Liver (tissue), 9 donors: ENCODE results near the gene RNPEPL1. TPM values are rescaled to one million over a fixed set of nuclear protein-coding genes. Genes with fewer than 3 reads are reported as not detected.

Experiments
- DNase-seq: peaks from one replicate; pipeline ENCODE4 v3.0.0-alpha.2; 2017; ENCODE audit warnings: low spot score
- H3K27ac ChIP-seq, 2 donors: one replicate each; pipeline ENCODE4 v1.7.0; 2013; ENCODE audit warnings: inconsistent platforms in 2 of 2, low read length in 2 of 2, control low read depth in 1 of 2, low read depth in 1 of 2, mild to moderate bottlenecking in 1 of 2
- H3K27me3 ChIP-seq, 4 donors: one replicate each; pipeline versions ENCODE4 v1.6.1 to v1.7.0; 2013; ENCODE audit warnings: low read length in 3 of 4, inconsistent platforms in 1 of 4, mild to moderate bottlenecking in 1 of 4, moderate library complexity in 1 of 4; ENCODE audit not compliant: control insufficient read depth in 4 of 4, insufficient read depth in 4 of 4
- H3K36me3 ChIP-seq, 4 donors: one replicate each; pipeline versions ENCODE4 v1.6.1 to v1.7.0; 2013; ENCODE audit warnings: low read length in 3 of 4, mild to moderate bottlenecking in 3 of 4, low read depth in 1 of 4, moderate library complexity in 1 of 4; ENCODE audit not compliant: control insufficient read depth in 4 of 4, insufficient read depth in 3 of 4
- H3K4me1 ChIP-seq, 4 donors: one replicate each; pipeline versions ENCODE4 v1.6.1 to v1.7.0; 2013; ENCODE audit warnings: low read length in 3 of 4, mild to moderate bottlenecking in 3 of 4, moderate library complexity in 1 of 4; ENCODE audit not compliant: control insufficient read depth in 4 of 4, insufficient read depth in 4 of 4
- H3K4me3 ChIP-seq, 3 donors: one replicate each; pipeline versions ENCODE4 v1.6.1 to v1.7.0; 2013; ENCODE audit warnings: low read length in 3 of 3, control low read depth in 1 of 3, low read depth in 1 of 3, mild to moderate bottlenecking in 1 of 3
- H3K9ac ChIP-seq, 2 donors: one replicate each; pipeline ENCODE4 v1.7.0; 2013; ENCODE audit warnings: low read length in 2 of 2, mild to moderate bottlenecking in 2 of 2, moderate library complexity in 2 of 2, control low read depth in 1 of 2, low read depth in 1 of 2
- H3K9me3 ChIP-seq, 4 donors: one replicate each; pipeline versions ENCODE4 v1.6.1 to v1.7.0; 2013; ENCODE audit warnings: low read length in 3 of 4; ENCODE audit not compliant: control insufficient read depth in 4 of 4
- ATF3 ChIP-seq: IDR thresholded peaks from 2 replicates; pipeline ENCODE4 v1.6.1; 2016; ENCODE audit warnings: antibody characterized with exemption
- CTCF ChIP-seq: fragments of 150-350 bp; IDR thresholded peaks from 2 replicates; pipeline ENCODE4 v1.5.1; 2017; ENCODE audit warnings: improper control_type of control experiment, low read depth, low read length; ENCODE audit not compliant: missing input control
- EGR1 ChIP-seq, 2 donors: IDR thresholded peaks; 2 replicates each; pipeline ENCODE4 v1.6.1; 2016 to 2018; ENCODE audit warnings: antibody characterized with exemption in 2 of 2, low read depth in 2 of 2
- FOXA1 ChIP-seq: IDR thresholded peaks from 2 replicates; pipeline ENCODE4 v1.6.1; 2016; ENCODE audit warnings: antibody characterized with exemption
- FOXA2 ChIP-seq: IDR thresholded peaks from 2 replicates; pipeline ENCODE4 v1.6.1; 2016; ENCODE audit warnings: antibody characterized with exemption
- GABPA ChIP-seq, 2 donors: IDR thresholded peaks in 1 of 2; conservative IDR thresholded peaks in 1 of 2; 2 replicates each; pipeline ENCODE4 v1.6.1; 2016; ENCODE audit warnings: antibody characterized with exemption in 2 of 2, mild to moderate bottlenecking in 1 of 2, moderate library complexity in 1 of 2
- HNF4A ChIP-seq, 2 donors: conservative IDR thresholded peaks; 2 replicates each; pipeline ENCODE4 v1.6.1; 2016; ENCODE audit warnings: antibody characterized with exemption in 2 of 2, mild to moderate bottlenecking in 2 of 2
- HNF4G ChIP-seq: IDR thresholded peaks from 2 replicates; pipeline ENCODE4 v1.6.1; 2016; ENCODE audit warnings: antibody characterized with exemption
- JUND ChIP-seq, 2 donors: IDR thresholded peaks; 2 replicates each; pipeline ENCODE4 v1.6.1; 2016; ENCODE audit warnings: antibody characterized with exemption in 2 of 2
- MAX ChIP-seq: IDR thresholded peaks from 2 replicates; pipeline ENCODE4 v1.6.1; 2016; ENCODE audit warnings: antibody characterized with exemption
- NR2F2 ChIP-seq: IDR thresholded peaks from 2 replicates; pipeline ENCODE4 v1.6.1; 2016; ENCODE audit warnings: antibody characterized with exemption
- RAD21 ChIP-seq, 2 donors: IDR thresholded peaks; 2 replicates each; pipeline ENCODE4 v1.6.1; 2016; ENCODE audit warnings: antibody characterized with exemption in 2 of 2, mild to moderate bottlenecking in 2 of 2
- REST ChIP-seq: IDR thresholded peaks from 2 replicates; pipeline ENCODE4 v1.6.1; 2016; ENCODE audit warnings: antibody characterized with exemption, mild to moderate bottlenecking
- RXRA ChIP-seq, 2 donors: IDR thresholded peaks; 2 replicates each; pipeline ENCODE4 v1.6.1; 2017 to 2018; ENCODE audit warnings: antibody characterized with exemption in 2 of 2, mild to moderate bottlenecking in 1 of 2
- SP1 ChIP-seq: IDR thresholded peaks from 2 replicates; pipeline ENCODE4 v1.6.1; 2018; ENCODE audit warnings: antibody characterized with exemption, mild to moderate bottlenecking
- TAF1 ChIP-seq: conservative IDR thresholded peaks from 2 replicates; pipeline ENCODE4 v1.6.1; 2016; ENCODE audit warnings: antibody characterized with exemption, mild to moderate bottlenecking
- YY1 ChIP-seq: IDR thresholded peaks from 2 replicates; pipeline ENCODE4 v1.6.1; 2016; ENCODE audit warnings: antibody characterized with exemption, mild to moderate bottlenecking
- ZBTB33 ChIP-seq: IDR thresholded peaks from 2 replicates; pipeline ENCODE4 v1.6.1; 2016; ENCODE audit warnings: antibody characterized with exemption
- WGBS: extraction: QIAGEN DNeasy Blood & Tissue Kit; methylation state at CpG from one replicate; pipeline ENCODE4 v1.1.7; 2013; 5-methylcytosine and 5-hydroxymethylcytosine counted together
- polyA plus RNA-seq, 2 donors: library from polyadenylated mRNA; stranded (reverse) in 1 of 2; unstranded in 1 of 2; fragments of 200-250 nt in 1 of 2; fragments of >200 nt in 1 of 2; fragmentation: Nextera tagmentation in 1 of 2; extraction: Ambion mirVana in 1 of 2; gene quantifications; one replicate each; pipeline versions ENCODE4 v1.2.1 to v1.2.3, GENCODE V29; 2013 to 2015
- total RNA-seq, 2 donors: library from RNA; depleted of rRNA; stranded (reverse); fragments of >200 nt; gene quantifications; one replicate each; pipeline ENCODE4 v1.2.3, GENCODE V29; 2014
- donor health status: healthy.
- donor health status: healthy.
- donor health status: healthy.
- donor health status: healthy.
- donor health status: healthy.

RNPEPL1 gene
- total and polyA plus RNA-seq, 4 donors: 24.8 to 43.9 (median 29.4) TPM

- TF ChIP-seq REST: no peak
- TF ChIP-seq TAF1: no peak
- TF ChIP-seq ATF3: no peak
- TF ChIP-seq EGR1 (IDR thresholded peaks at IDR 0.05; ENCODE audit: low read depth in 2 of 2): no peak
- TF ChIP-seq RAD21 (IDR thresholded peaks at IDR 0.05): no peak
- TF ChIP-seq SP1: no peak
- no peak for TF ChIP-seq JUND (IDR thresholded peaks at IDR 0.05)
These were observed 52.6 kb downstream of the RNPEPL1 start (continued) for GRCh38 chr2:240620859-240621258.

- DNase-seq: no peak
- Histone ChIP-seq H3K4me1 (peaks cover 0 to 2% (median 0%) of the 10 kb centered on the region in 4 donors), H3K27ac (no peak overlapping the region), H3K9me3 (peaks cover 0 to 3% (median 0%) of the 10 kb centered on the region in 4 donors), H3K9ac (no peak overlapping the region), H3K27me3 (no peaks in the 10 kb centered on the region), H3K36me3 (no peaks in the 10 kb centered on the region), H3K4me3 (no peak overlapping the region)
- WGBS: 88% methylated on average over 9 of the region's 9 CpGs
- TF ChIP-seq MAX: no peak
- TF ChIP-seq GABPA (IDR thresholded peaks at IDR 0.05 in 1 of 2, conservative IDR thresholded peaks at IDR 0.05 in 1 of 2): no peak
- no peak for TF ChIP-seq JUND (IDR thresholded peaks at IDR 0.05)
- TF ChIP-seq EGR1 (IDR thresholded peaks at IDR 0.05; ENCODE audit: low read depth in 2 of 2): no peak
- TF ChIP-seq YY1: no peak
- no peak for TF ChIP-seq HNF4G
- TF ChIP-seq SP1: no peak
- TF ChIP-seq ZBTB33: no peak
- TF ChIP-seq FOXA2: no peak
- TF ChIP-seq RXRA (IDR thresholded peaks at IDR 0.05): no peak
- no peak for TF ChIP-seq HNF4A (conservative IDR thresholded peaks at IDR 0.05)
- TF ChIP-seq TAF1: no peak
- no peak for TF ChIP-seq ATF3
- TF ChIP-seq RAD21 (IDR thresholded peaks at IDR 0.05): no peak
- no peak for TF ChIP-seq NR2F2
- no peak for TF ChIP-seq CTCF
- no peak for TF ChIP-seq FOXA1
- no peak for TF ChIP-seq REST
These were observed 53.8 kb downstream of the RNPEPL1 start for GRCh38 chr2:240622060-240622411.
